Esophagus muscularis mucosa (tissue), 3 donors: ENCODE measurements around the gene RND1.

ENCODE experiments used
- CTCF ChIP-seq, 3 experiments: fragments of 200-600 bp in 2 of 3; fragments of 450-650 bp in 1 of 3; sonication (generic) in 2 of 3; IDR thresholded peaks; one replicate each; pipeline ENCODE4 v1.5.1; 2017 to 2019; ENCODE audit warnings: antibody characterized with exemption in 3 of 3, mild to moderate bottlenecking in 2 of 3, moderate library complexity in 1 of 3
- POLR2A ChIP-seq: fragments of 450-650 bp; IDR thresholded peaks from one replicate; pipeline ENCODE4 v1.6.1; 2017; ENCODE audit warnings: antibody characterized with exemption, moderate library complexity, mild to moderate bottlenecking, low read depth
- POLR2AphosphoS5 ChIP-seq, 2 donors: sonication (generic); formaldehyde crosslinking; IDR thresholded peaks; one replicate each; pipeline ENCODE4 v1.6.1; 2017; ENCODE audit warnings: antibody characterized with exemption in 2 of 2

GRCh38 chr12:48828841-48829575 is 36.7 kb downstream of the RND1 start:
- no peak for TF ChIP-seq CTCF (IDR thresholded peaks at IDR 0.05)
- TF ChIP-seq POLR2A, result no peak
- TF ChIP-seq POLR2AphosphoS5 (IDR thresholded peaks at IDR 0.05), result no peak
